Activated T-cell treated with anti-CD3 and anti-CD28 coated beads, Interleukin-2, amount 50 U/mL, for 1 hour (primary cell): ENCODE measurements around the gene DEAF1.

Source experiments
- DNase-seq: peaks from one replicate; pipeline ENCODE4 v3.0.0-alpha.2; 2020

The DEAF1 gene

DNA sequence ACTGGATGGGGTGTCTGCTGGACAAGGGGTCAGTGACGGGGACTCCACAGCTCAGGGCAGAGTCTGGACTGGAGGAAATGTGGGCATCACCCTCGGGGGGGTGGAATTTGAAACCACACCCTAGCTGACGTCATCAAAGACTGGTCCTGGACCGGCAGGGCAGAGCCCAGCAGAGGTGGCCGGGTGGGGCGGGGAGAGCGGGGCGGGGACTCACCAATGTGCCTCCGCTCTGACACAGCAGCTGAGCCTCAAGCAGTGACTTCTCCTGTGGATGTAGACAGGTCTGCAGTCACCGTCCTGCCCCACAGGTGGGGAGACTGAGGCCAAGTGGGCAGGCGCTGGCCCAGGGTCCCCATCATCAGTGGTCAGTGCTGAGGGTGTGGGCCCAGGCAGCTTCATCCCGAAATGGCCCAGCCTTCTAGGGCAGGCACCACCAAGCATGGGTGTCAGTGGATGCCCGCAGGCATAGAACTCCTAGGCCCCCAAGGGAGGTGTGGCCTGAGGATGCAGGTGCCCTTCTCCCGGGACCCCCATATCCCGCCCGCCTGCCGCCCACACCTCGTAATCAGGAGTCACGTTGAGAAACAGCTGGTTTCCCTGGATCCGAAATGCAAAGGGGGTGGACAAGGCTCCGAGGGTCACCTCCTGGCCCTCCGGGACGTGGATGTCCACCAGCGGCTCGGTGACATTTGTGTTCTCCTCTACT, 70.9 kb downstream of the DEAF1 start:
- no peak for DNase-seq

GRCh38 chr11:623349-623869, 71.6 kb downstream of the DEAF1 start:
- no peak for DNase-seq

- DNase-seq: no peak
These were observed 73.2 kb downstream of the DEAF1 start for GRCh38 chr11:621838-622237.

DNA sequence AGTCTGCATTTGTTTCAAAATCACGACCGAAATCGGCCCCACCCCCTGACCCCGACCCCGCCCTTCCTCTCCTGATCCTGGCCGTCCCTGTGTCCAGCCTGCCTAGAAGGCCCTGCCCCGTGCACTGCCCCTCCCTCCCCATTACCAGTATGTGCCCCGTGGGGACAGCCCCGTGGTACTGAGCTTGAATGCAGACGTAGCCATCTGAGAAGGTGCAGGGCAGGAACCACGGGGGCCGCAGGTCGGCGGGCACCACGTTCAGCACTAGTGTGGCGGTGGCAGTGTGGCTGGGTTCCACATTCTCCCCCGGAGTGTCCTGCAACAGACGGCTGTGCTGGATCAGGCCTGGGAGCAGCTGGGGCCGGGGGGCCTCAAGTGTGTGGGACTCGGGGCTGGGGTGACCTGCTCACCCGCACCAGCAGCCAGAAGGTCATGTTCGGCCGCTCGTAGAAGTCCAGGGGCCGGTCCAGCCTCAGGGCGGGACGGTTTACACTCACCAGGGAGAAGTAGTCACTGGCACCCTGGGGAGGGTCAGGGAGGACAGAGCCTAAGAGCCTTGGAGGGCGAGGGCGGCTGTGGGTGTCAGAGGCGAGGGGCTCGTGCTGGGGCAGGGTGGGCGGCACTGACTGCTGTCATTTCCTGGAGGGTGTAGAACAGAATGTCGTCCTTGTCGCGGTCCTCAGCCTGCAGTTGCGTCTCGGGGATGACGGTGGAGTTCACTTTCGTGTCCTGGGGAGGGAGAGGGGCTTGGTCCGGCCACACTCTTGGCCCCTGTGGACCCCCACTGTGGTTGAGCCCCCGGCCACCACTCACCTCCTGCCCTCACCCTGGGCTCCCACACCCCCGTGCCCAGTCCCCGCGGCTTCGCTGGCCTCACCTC, 73.8 kb downstream of the DEAF1 start:
- no peak for DNase-seq

DNA sequence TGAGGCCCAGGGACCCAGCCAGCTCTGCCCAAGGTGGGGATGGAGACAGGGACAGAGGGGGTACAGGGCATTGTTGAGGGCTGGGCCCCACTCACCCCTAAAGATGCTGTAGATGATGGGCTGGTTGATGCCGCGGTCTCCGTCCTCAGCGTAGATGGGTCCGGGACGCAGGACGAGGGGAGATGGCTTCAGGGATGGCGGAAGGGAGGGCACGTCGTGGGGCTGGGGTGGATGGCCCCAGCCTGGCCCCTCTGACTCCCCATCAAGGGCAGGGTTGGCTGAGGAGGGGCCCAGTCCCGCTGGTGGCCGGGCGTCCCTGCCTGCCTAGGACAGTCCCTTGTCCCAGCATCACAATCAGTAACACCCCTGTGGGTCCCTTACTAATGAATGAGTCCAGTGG, 74.8 kb downstream of the DEAF1 start:
- no peak for DNase-seq

DNA sequence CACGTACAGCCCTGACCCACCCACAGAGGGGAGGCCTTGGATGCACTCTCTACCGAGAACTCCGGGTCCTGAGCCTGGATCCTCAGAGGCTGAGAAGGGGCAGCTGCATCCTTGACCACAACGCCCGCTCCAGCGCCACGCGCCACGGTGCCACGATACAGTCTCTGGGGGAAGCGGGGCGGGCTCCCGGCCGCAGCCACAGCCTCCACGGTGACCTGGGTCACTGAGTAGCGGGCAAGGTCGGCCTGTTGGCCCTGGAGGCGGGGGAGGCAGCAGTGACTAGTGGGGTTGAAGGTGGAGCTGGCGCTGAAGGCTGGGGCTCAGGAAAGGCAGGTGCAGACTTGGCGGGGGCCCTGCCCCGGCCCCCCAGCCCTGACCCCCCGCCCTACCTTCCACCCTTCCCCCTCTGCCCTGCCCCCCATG, 75.4 kb downstream of the DEAF1 start:
- no peak for DNase-seq

GRCh38 chr11:618856-619627, 76.0 kb downstream of the DEAF1 start:
- no peak for DNase-seq

GRCh38 chr11:617912-618682, 76.9 kb downstream of the DEAF1 start:
- no peak for DNase-seq

- no peak for DNase-seq
These were observed 77.7 kb downstream of the DEAF1 start for GRCh38 chr11:617199-617911.

DNA sequence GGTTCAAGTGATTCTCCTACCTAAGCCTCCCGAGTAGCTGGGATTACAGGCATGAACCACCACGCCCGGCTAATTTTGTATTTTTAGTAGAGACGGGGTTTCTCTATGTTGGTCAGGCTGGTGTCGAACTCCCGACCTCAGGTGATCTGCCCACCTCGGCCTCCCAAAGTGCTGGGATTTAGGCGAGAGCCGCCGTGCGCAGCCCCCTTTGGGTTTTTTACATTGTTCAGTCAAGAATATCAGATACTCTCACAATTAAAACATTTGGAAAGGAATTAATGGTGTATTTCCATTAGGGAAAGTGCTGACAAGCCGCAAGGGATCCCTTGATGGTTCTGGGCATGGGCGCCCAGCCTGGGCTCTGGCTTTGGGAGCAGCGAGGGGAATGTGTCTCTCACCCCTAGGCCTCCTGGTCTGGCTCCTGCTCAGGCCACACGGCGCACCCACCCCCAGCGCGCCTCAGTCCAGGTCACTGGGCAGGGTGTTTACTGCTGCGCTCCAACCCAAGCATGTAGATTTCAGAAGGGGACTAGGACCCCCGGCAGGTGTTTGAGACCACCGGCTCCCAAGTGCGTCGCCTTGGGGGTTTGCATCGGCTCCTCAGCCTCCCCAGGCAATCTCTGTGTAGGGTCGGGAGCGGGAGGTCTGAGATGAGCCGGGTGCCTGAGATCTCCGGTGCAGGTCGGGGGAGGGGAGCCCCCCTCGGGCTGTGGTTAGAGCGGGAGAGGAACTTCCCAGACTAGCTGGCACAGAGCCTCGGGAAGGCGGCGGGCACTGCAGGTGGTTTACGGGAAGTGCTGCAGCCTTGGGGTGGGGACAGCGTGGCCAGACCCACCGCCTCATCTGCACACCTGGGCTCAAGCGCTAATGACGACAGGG, 78.5 kb downstream of the DEAF1 start:
- no peak for DNase-seq

DNA sequence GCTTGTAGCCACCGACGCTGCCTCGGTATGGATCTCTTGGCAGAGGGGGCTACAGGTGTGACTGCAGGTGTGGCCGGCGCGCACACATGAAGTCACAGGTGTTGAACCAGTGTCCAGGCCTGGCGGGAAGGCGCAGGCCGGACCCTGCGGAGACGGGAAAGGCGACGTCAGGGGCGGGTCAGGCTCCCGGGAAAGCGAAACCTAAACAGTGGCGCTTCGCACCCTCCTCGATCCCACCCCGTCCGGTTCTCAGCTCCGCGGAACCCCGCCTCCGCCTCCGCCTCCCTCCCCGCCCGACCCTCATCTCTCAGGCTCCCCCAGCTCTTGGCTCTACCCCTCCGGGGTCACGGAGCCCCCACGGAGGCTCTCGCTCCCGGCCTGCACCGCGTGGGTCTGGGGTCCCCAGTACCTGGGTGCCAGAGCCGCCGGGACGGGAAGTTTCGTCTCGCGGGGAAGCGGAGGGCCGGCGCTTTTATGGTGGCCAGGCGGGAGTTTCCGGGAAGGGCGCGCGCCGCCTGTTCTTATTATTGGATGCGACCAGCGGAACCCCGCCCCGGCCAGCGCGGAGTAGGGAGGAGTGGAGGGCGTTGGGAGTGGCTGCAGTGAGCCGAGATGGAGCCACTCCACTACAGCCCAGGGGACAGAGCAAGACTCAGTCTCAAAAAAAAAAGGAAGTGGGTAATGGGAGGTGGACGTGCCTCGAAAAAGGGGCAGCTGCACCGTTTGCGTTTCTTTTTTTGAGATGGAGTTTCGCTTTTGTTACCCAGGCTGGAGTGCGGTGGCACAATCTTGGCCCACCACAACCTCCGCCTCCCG, 79.3 kb downstream of the DEAF1 start, which contains the start of gene IRF7:
IRF7 (minus strand) TSS at position 447 of the 816 bp plus-strand sequence. CDS start 586 bp downstream, outside the sequence.
- DNase-seq: peak; percentile 86

- DNase-seq: no peak
These were observed 80.2 kb downstream of the DEAF1 start for GRCh38 chr11:614623-615503.

GRCh38 chr11:614021-614622, 80.9 kb downstream of the DEAF1 start:
- DNase-seq: no peak

- peak; percentile 82 for DNase-seq
These were observed 81.6 kb downstream of the DEAF1 start for GRCh38 chr11:613369-613968.

GRCh38 chr11:612961-613300, 82.1 kb downstream of the DEAF1 start:
- DNase-seq: no peak

DNA sequence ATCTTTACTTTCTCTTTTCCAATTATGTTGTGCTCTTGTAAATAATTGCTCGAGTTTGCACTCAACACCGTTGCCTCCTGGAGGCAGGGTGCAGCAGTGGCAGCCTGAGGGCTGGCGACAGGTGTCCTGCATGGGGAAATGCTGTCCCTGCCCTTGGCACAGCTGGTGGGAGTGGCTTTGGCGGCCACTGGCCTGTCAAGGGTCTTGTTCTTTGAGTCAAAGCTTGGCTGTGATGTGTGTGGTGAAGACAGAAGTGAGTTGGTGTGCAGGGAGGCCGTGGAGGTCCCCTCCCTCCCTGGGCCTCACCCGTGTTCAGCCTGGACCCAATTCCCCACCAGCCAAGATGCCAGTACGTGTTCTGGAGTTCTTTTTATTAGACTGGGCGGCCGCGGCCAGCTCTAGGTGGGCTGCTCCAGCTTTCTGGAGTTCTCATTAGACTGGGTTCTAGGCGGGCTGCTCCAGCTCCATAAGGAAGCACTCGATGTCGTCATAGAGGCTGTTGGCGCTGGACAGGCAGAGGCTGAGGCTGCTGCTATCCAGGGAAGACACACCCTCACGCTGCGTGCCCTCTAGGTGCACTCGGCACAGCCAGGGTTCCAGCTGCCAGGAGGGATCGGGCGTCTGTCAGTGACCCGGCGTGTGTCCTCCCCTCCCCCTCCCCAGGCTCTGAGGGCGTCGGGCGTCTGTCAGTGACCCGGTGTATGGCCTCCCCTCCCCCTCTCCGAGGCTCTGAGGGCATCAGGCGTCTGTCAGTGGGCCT, 82.6 kb downstream of the DEAF1 start:
- peak; percentile 44 for DNase-seq
